Hematopoietic multipotent progenitor cell treated with erythropoietin and hydrocortisone succinate and interleukin-3 and kit ligand, for 15 days (in vitro differentiated cells): ENCODE data around the gene TEX51.

Source experiments
- DNase-seq: peaks from one replicate; pipeline ENCODE4 v3.0.0-alpha.2; 2015; ENCODE audit warnings: low spot score

Gene TEX51

DNA sequence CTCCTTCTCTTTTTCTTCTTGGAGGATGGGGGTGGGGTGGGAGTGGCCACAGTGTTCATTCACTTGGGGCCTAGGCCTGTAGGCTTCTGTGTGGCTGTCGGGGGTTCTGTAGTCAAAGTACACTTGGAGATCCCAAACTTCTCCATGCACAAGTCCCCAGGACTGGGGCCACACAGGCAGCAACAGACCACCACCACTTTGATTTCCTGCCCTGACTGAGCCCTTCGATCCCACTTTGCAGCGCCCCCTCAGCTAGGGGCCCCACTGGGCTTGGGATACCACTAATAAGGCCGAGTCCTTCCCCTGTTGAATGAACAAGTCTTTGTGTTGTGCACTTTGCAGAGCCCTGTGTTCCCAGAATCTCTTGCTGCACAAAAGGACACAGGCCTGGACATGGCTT, 5.5 kb upstream of the TEX51 start:
- DNase-seq: no peak

- no peak for DNase-seq
Measured at GRCh38 chr2:126893606-126894005, 5.1 kb upstream of the TEX51 start.

DNA sequence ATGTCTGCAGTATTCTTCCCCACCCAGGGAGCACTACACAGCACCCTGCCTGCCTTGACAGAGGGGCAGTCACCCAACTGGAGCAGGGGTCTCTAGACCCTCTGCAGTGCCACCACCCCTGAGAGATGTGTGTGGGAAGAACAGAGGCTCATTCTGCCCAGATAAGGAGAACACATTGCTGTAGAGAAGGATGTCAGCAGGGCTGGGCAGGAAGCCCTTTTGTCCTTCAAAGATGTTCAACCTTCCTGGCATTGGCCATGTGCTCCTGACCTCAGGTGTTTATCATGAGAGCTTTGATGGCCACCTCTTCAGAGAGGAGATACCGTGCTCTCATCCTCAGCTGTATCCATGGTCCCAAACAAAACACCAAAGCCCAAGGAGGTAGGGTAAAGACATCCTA, 4.6 kb upstream of the TEX51 start:
- no peak for DNase-seq

- no peak for DNase-seq
Measured at GRCh38 chr2:126894585-126895182, 4.0 kb upstream of the TEX51 start.

DNA sequence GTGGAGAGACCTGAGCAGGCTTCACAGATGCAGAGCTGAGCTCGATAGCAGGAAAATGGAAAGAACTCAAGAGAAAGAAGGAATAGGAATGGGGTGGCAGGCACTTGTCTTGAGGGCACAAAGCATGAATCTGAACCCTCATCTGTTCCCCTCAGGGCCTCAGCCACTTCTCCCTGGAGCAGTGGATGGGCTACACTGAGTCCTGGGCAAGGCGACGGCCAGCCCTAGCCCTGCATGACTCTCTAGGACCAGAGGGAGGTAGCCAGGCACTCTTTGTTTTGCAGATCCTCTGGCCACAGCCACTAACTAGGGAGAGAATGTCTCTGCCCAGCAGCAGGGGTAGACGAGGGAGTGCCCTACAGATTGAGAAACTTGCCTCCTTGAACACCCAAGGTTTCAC, 3.4 kb upstream of the TEX51 start:
- DNase-seq: no peak

- no peak for DNase-seq
Measured at GRCh38 chr2:126896471-126896870, 2.2 kb upstream of the TEX51 start.

DNA sequence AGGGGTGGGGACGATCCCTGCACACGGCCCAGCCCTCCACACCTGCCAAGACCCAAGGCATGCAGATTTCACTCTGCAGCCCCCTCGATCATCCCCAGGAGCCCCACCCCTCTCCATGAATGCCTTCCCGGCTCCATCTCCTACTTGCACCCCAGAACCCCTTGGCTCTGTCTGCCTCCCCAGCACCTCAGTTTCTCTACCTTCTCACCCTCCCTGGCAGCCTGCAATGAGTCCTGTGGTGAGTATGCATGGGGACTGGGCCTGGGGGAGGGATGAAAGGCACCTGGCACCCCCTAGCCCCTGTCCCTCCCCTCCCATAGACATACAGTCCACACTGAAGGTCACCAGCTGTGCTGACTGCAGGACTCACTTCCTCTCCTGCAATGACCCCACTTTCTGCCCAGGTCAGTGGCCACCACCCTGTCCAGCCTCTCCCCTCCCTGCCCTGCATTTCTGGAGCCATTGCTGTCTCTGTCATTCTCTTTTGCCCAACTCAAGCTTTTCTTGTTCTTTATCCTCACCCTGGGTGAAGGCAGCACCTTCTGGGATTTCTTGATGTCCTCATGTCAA, 1.0 kb downstream of the TEX51 start:
- no peak for DNase-seq

DNA sequence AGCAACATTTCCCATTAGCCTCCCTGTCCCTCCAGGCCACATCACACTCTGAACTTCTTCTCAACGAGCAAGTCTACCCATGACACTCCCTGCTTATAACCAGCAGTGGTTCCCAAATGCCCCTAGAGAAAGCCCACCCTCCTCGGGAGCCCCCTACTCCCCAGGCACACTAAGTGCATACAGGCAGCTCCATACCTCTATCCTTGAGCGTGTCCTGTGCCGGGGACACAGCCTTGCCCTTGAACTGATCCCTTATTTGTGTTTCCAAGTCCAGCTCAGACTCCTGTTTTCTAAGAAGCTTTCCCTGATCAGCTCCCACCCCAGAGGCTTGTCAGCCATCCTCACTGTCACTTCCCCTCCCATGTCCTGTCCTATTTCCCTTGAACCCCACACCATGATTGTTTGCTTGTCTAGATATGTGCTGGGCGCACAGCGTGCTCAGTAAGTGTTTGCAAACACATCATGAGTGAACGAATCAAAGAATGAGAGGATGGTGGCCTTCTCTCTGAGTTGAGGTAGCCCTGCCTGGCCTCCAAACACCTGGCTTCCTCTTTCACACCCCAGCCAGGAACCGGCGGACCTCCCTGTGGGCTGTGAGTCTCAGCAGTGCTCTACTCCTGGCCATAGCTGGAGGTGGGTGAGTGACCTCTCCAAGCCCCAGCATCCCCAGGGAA, 2.1 kb downstream of the TEX51 start:
- DNase-seq: no peak

DNA sequence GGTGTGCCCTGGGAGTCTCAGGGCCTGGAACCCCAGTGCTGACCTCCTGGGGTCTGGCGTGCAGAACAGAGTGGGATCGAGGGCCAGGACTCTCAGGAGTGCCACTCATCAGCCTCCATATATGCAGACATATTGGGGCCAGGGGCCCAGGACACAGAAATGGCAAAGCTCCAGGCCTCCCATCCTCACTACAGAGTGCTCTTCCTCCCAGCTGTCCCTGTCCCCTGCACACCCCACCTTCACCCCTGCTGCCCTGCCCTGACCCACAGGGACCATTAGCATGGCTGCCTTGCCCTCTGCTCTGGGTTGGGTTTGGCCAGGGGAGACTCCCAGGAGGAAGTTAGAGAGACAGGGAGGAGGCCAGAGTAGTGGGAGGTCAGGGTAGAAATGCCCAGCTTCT, 2.8 kb downstream of the TEX51 start:
- DNase-seq: no peak

DNA sequence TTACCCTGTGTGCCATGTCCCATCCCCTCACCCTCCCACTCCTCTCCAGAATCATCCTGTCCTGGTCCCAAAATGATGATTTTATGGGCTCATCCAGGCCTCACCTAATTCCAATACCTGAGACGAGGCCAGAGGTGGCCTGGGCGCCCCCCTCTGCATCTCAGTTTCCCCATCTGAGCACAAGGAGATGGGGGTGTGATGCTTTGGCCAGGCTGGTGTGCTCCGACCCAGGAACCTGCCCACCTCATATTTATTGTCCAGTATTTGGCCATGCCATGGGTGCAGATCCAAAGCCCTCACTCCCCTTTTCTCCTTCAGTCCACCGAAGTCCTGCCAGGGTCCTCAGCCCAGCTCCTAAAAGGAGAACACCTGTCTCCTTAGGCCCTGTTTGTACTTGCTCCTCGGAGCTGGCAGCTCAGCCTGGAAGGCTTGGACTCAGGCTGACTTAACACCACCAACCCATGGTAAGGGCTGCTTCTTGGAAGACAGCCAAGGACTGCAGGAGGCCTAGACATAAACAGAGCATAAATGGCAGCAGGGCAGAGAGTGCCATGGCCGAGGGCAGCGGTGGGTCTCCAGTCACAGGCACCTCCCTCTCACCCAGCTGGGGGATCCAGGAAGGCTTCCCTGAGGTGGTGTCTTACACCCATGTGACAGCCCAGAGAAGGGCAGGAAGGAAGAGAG, 3.6 kb downstream of the TEX51 start:
- DNase-seq: no peak

DNA sequence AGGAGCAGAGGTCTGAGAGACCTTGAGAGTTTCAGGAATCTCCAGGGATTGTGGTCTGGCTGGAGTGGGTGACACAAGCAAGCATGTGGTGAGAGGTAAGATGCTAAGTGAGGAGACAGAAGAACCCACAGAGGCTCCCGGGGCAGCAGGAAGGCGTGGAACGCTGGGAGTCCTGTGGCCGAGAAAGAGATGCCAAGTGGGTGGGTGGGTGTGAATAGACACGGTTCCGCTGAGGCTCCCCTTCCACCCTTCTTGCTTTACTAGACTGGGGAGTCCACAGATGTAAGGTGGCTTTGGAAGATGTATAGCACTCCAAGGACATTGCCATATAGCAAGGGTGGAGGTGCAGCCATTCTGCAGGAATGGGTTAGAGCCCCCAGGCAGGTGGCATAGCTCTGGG, 4.2 kb downstream of the TEX51 start:
- no peak for DNase-seq

GRCh38 chr2:126905991-126906390, 7.3 kb downstream of the TEX51 start:
- DNase-seq: no peak

DNA sequence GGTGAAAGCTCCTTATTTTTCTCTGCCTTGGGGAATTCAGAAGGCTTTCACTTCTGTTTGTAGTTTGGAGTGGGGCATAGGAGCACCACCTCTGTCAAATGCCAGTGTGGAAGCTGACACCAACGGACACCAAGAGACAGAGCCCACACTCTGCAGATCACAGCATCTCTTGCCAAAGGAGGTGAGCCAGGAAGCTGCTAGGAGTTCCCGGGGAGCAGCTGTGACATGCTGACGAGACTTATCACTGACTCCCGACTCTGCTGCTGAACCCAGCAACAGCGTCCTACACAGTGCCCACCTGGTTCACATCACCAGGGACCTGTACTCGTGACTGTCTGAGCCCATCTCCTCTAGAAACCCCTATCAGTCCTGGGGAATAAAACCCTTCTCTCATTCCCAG, 8.1 kb downstream of the TEX51 start:
- no peak for DNase-seq

DNA sequence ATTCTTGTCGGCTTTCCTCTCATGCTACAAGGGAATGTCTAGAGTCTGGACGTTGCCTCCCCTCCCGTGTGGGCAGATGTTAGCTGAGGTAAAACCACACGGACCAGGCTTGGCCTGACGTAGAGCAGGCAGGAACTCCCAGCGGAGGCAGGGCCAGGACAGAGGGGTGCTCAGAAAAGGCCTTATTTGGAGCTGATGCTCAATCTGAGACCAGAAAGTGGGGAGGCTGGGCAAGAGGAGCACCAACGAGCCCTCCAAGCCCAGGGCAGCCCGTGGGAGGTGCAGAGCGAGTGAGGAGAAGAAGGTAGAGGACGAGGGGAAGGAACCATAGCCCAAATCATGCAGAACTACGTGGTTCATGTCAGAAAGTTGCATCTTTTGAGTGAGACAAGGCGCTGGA, 9.0 kb downstream of the TEX51 start:
- no peak for DNase-seq

- DNase-seq: no peak
Measured at GRCh38 chr2:126908721-126909177, 10.1 kb downstream of the TEX51 start.

- DNase-seq: no peak
Measured at GRCh38 chr2:126909366-126909765, 10.7 kb downstream of the TEX51 start.

DNA sequence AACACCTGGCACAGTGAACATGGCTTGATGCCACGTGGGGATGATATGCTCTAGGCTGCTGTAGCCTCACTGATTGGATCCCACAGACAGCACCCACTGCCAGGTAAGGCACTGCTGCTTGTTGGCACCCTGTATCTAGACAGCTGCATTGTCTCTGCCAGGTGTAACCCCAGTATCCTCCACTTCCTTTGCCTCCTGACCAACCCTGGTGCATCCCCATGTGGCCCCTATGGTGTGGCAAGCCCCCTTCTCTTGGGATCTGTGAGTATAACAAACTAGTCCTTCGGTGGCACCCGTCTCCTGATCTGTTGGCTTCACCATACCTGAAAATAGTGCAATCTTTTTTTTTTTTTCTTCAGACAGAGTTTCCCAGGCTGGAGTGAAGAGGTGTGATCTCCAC, 11.1 kb downstream of the TEX51 start:
- DNase-seq: no peak

DNA sequence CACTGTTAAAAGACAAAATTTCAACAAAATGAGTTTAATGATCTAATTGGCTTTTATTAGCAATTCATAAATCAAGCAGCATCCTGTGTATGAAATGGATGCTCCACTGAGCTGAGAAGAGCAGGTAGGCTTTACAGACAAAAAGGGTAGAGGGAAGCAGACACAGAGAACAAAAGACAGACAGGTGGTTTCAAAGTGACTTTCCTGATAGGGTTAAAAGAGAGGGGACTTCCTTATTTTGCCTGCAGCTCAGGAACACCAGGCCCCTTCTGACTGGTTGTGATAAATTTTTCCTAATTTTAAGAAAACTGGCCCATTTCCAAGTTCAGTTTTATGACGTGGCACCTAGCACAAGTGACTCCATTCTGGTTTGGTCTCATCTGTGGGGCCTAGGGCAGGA, 11.9 kb downstream of the TEX51 start:
- DNase-seq: no peak

DNA sequence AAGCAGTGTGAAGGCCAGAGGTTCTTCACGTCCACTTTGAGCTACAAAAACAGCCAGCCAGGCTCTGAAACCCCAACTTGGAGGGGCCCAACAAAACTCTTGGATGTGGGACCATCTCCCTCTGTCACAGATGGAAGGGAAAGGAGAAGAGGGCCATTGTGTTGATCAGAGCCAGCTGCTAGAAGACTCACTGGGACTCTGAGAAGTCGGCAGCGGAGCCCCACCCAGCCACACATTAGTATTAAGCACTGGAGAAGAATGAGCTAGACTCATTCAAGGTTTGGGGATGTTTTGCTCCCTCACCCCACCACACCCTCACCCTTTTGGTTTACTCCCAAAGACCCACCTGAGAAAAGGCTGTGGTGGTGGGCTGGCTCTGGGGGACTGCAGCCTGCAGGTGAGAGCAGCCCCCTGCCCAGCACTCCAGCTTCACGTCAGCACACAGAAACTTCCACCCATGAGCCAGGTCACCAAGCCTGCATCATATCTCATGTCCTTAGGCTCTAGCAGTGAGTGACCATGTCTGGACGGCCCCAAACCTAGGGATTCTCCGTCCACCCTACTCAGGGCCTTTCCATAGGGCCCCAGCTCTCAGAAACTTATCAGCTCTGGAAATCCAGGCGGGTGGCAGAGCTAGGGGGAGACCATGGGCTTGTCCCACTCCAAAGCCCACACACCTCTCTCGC, 12.6 kb downstream of the TEX51 start:
- no peak for DNase-seq

DNA sequence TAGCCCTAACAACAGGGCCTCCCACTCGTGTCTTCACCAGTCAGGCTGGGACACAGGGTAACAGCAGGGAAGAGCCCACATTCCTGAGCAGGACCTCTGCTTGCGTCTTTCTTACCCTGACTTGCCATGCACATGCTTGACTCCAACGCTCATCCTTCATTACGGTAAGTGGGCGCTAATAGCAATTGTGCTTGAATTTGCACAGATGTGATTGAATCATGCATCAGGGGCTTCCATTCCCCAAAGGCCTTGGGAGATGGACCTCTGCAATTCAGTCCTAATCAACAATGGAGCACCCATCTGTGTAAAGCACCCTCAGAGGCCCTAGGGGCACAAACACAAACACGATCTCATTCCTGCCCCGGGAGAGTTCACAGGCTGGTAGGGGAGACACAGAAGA, 13.5 kb downstream of the TEX51 start:
- no peak for DNase-seq

GRCh38 chr2:126913329-126913728, 14.6 kb downstream of the TEX51 start:
- DNase-seq: no peak

GRCh38 chr2:126913881-126914615, 15.4 kb downstream of the TEX51 start:
- DNase-seq: no peak
